Measurements from ENCODE around the gene GHR. TPM values are rescaled to one million over a fixed set of nuclear protein-coding genes. Genes with fewer than 3 reads are reported as not detected.
"Not testable (repeated sequence)": the region's sequence is repeated elsewhere in the genome, so short reads cannot be mapped to it uniquely, and the experiment has no call there.

The GHR gene
- total RNA-seq, 1 experiment from 2014 or later = not detected

- in situ Hi-C loops (cut with HindIII; ENCODE audit: low sequenced_read_pairs) = no loop called here
- DNase-seq (ENCODE audit: low spot score) = no peak
Observed at GRCh38 chr5:42721484-42721883, 298.2 kb downstream of the GHR start.

- DNase-seq (ENCODE audit: low spot score); in situ Hi-C loops (cut with HindIII; ENCODE audit: low sequenced_read_pairs): not testable (repeated sequence)
Observed at GRCh38 chr5:42734531-42735058, 311.4 kb downstream of the GHR start.

- in situ Hi-C loops (cut with HindIII; ENCODE audit: low sequenced_read_pairs) = no loop called here
Observed at GRCh38 chr5:42740920-42741319, 317.7 kb downstream of the GHR start.

GRCh38 chr5:42745426-42745825 lies 322.2 kb downstream of the GHR start:
- in situ Hi-C loops (cut with HindIII; ENCODE audit: low sequenced_read_pairs) = no loop called here
- DNase-seq (ENCODE audit: low spot score) = no peak

More at GRCh38 chr5:42740920-42741319, 317.7 kb downstream of the GHR start:
- no peak for DNase-seq (ENCODE audit: low spot score)

GRCh38 chr5:42745856-42746255 lies 322.6 kb downstream of the GHR start:
- in situ Hi-C loops (cut with HindIII; ENCODE audit: low sequenced_read_pairs) = no loop called here
- no peak for DNase-seq (ENCODE audit: low spot score)

- no peak for DNase-seq (ENCODE audit: low spot score)
- in situ Hi-C loops (cut with HindIII; ENCODE audit: low sequenced_read_pairs) = no loop called here
Observed at GRCh38 chr5:42749020-42749419, 325.8 kb downstream of the GHR start.

GRCh38 chr5:42750507-42750906 lies 327.3 kb downstream of the GHR start:
- in situ Hi-C loops (cut with HindIII; ENCODE audit: low sequenced_read_pairs) = no loop called here

GRCh38 chr5:42751044-42751443 lies 327.8 kb downstream of the GHR start:
- in situ Hi-C loops (cut with HindIII; ENCODE audit: low sequenced_read_pairs) = no loop called here
- DNase-seq (ENCODE audit: low spot score) = no peak

More at GRCh38 chr5:42750507-42750906, 327.3 kb downstream of the GHR start:
- DNase-seq (ENCODE audit: low spot score) = no peak

- in situ Hi-C loops (cut with HindIII; ENCODE audit: low sequenced_read_pairs) = no loop called here
- DNase-seq (ENCODE audit: low spot score) = no peak
Observed at GRCh38 chr5:42753099-42753498, 329.9 kb downstream of the GHR start.

- in situ Hi-C loops (cut with HindIII; ENCODE audit: low sequenced_read_pairs) = no loop called here
- DNase-seq (ENCODE audit: low spot score) = no peak
Observed at GRCh38 chr5:42756606-42757601, 333.7 kb downstream of the GHR start, which contains the start of gene CCDC152. Gene CCDC152, plus strand, starts transcription at chr5:42756818. Its CDS starts 2,304 bp downstream, at chr5:42759122.

GRCh38 chr5:42759456-42759855 lies 336.2 kb downstream of the GHR start:
- in situ Hi-C loops (cut with HindIII; ENCODE audit: low sequenced_read_pairs) = no loop called here
- no peak for DNase-seq (ENCODE audit: low spot score)

- DNase-seq (ENCODE audit: low spot score) = no peak
- in situ Hi-C loops (cut with HindIII; ENCODE audit: low sequenced_read_pairs) = no loop called here
Observed at GRCh38 chr5:42760426-42760825, 337.2 kb downstream of the GHR start.

GRCh38 chr5:42761791-42762190 lies 338.6 kb downstream of the GHR start:
- in situ Hi-C loops (cut with HindIII; ENCODE audit: low sequenced_read_pairs) = no loop called here
- no peak for DNase-seq (ENCODE audit: low spot score)

GRCh38 chr5:42767491-42768105 lies 344.4 kb downstream of the GHR start:
- DNase-seq (ENCODE audit: low spot score) = no peak
- in situ Hi-C loops (cut with HindIII; ENCODE audit: low sequenced_read_pairs) = no loop called here

- DNase-seq (ENCODE audit: low spot score) = no peak
- in situ Hi-C loops (cut with HindIII; ENCODE audit: low sequenced_read_pairs) = no loop called here
Observed at GRCh38 chr5:42768106-42768504, 344.9 kb downstream of the GHR start.

- in situ Hi-C loops (cut with HindIII; ENCODE audit: low sequenced_read_pairs) = no loop called here
- no peak for DNase-seq (ENCODE audit: low spot score)
Observed at GRCh38 chr5:42770003-42770402, 346.8 kb downstream of the GHR start.
